Upper lobe of right lung (tissue), 1 donor: ENCODE data around the gene VMAC. TPM values are rescaled to one million over a fixed set of nuclear protein-coding genes. Genes with fewer than 3 reads are reported as not detected.
A peak's percentile ranks its signal among the peaks of the same experiment; 100 is the strongest.

Experiments
- ATAC-seq: fragments of 200-7000 bp; cut with Tn5 transposase; one replicate; pipeline ENCODE4 v1.9.1; 2020; ENCODE audit warnings: mild to moderate bottlenecking, moderate library complexity
- DNase-seq: peaks from one replicate; pipeline ENCODE4 v3.0.0-alpha.2; 2020
- H3K27ac ChIP-seq: fragments of 200-600 bp; one replicate; pipeline ENCODE4 v1.8.0; 2022
- H3K27me3 ChIP-seq: fragments of 200-600 bp; one replicate; pipeline ENCODE4 v1.8.0; 2022; ENCODE audit warnings: mild to moderate bottlenecking
- H3K36me3 ChIP-seq: fragments of 200-600 bp; one replicate; pipeline ENCODE4 v1.8.0; 2022
- H3K4me1 ChIP-seq: fragments of 200-600 bp; one replicate; pipeline ENCODE4 v1.8.0; 2022
- H3K4me3 ChIP-seq: fragments of 200-600 bp; one replicate; pipeline ENCODE4 v1.8.0; 2022; ENCODE audit warnings: mild to moderate bottlenecking
- H3K9me3 ChIP-seq: fragments of 200-600 bp; one replicate; pipeline ENCODE4 v1.8.0; 2022
- intact Hi-C: fragments of 100-400 bp; cut with DNase I; formaldehyde crosslinking; loops from one replicate; pipeline ENCODE4 v1.11.0; 2022
- total RNA-seq: library from RNA; stranded (reverse); fragmentation: NEBNext Ultra II Directional; extraction: Animal tissue kit (Norgen Biotek cat#: 25700); gene quantifications from one replicate; pipeline ENCODE4 v1.2.1, GENCODE V29; 2021
- TF ChIP-seq, protein P1 (sequence below): fragments of 200-600 bp; IDR thresholded peaks from one replicate; pipeline ENCODE4 v1.8.0; 2022; ENCODE audit warnings: antibody characterized with exemption
- donor health status: DM: no; HTN: yes; CAD: no; lungs with severe emphysema.

VMAC gene
- total RNA-seq, 1 donor from 2014 or later, result 6.8 TPM

DNA sequence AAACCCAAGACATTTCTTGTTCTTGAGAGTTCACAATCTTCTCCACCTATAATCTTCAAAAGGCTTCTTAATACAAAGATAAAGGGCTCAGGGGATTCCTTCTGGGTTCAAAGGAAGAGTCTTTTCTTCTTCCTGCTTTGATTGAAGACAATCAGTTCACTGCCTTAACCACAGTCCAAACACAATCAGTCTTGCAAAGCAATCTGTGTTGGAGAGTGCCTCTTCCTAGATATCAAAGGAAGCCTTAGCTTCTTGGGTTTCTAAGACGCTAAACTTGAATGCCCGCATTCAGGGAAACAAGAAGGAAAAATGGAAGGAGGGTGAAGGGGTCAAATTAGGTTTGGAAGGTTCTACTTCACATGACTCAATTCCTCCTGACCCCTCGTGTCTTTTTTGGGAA, 46.1 kb downstream of the VMAC start:
- intact Hi-C loops, result no loop called here
- DNase-seq, result no peak
- H3K4me3 ChIP-seq, result no peak overlapping the region
- peaks cover 91% of the 10 kb centered on the region for H3K4me1 ChIP-seq
- no peak overlapping the region for H3K27ac ChIP-seq
- H3K9me3 ChIP-seq, result no peaks in the 10 kb centered on the region
- no peaks in the 10 kb centered on the region for H3K27me3 ChIP-seq
- H3K36me3 ChIP-seq, result no peaks in the 10 kb centered on the region
- ATAC-seq, result no peak
- TF ChIP-seq, protein P1, sequence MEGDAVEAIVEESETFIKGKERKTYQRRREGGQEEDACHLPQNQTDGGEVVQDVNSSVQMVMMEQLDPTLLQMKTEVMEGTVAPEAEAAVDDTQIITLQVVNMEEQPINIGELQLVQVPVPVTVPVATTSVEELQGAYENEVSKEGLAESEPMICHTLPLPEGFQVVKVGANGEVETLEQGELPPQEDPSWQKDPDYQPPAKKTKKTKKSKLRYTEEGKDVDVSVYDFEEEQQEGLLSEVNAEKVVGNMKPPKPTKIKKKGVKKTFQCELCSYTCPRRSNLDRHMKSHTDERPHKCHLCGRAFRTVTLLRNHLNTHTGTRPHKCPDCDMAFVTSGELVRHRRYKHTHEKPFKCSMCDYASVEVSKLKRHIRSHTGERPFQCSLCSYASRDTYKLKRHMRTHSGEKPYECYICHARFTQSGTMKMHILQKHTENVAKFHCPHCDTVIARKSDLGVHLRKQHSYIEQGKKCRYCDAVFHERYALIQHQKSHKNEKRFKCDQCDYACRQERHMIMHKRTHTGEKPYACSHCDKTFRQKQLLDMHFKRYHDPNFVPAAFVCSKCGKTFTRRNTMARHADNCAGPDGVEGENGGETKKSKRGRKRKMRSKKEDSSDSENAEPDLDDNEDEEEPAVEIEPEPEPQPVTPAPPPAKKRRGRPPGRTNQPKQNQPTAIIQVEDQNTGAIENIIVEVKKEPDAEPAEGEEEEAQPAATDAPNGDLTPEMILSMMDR, result no peak

DNA sequence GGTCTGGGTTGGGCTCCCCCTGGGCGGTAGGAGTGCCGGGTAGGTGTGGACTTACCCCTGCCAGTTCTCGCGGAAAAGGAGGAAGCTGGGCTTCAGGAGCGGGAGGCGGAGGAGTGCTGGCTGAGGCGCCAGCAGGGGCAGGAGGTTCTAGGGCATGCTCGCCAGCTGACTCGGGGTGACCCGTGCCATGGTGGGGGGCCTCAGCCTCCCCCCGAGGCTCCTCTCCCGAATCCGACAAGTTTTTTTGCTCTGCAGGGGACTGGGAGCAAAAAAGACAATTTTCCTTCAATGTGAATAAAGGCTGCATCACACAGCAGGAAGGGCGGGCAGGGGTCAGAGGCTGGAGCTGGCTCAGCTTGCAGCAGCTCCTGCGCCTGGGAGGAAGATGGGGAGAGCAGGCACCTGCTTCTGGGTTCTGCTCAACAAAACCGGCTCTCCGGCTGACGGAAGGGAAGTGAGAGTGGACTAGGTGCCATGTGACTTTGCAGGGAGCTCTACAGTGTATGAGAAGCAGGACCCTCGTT, 46.7 kb downstream of the VMAC start:
- intact Hi-C loops, result no loop called here
- H3K27ac ChIP-seq, result no peak overlapping the region
- TF ChIP-seq, protein P1, result no peak
- H3K36me3 ChIP-seq, result no peaks in the 10 kb centered on the region
- H3K9me3 ChIP-seq, result no peaks in the 10 kb centered on the region
- no peak overlapping the region for H3K4me3 ChIP-seq
- H3K4me1 ChIP-seq, result peaks cover 91% of the 10 kb centered on the region
- ATAC-seq, result peak; percentile 37
- DNase-seq, result peak; percentile 75
- no peaks in the 10 kb centered on the region for H3K27me3 ChIP-seq

DNA sequence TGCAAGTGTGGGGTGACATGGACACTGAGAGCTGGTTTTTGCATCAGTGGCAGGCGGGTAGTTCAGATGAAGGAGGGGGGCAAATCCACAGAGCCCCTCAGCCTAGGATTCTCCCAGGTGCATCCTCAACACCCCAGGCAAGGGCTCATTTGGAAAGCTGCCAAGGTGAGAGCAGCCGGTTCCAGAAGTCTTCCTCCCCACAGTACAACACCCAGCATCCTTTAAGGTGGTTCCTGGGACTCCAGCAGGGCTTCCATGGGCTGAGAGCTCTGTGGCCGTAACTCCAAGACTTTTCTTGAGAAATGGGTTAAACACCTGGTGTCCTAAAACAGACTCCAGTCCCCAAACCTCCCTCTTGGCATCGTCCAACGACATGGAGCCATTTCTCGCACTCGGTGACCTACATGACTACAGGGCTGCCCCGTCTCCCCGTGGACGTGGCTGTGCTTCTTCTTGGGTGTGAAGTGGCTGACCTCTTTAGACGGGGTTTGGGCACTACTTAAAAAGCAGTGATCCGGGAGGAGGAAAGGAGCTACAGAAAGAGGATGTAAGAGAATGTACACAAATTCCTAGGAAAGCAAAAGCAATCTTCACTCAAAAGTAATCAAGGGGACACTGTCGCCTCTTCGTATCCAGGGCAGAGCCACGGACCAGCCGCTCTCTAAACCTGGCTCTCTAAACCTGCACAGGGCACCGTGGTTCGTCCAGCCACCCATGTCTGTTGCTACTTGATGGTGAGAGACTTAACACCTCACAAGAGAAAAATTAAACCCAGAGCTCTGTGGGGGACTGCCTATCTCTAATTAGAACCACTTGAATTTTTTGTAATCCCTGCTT, 47.7 kb downstream of the VMAC start:
- DNase-seq (no peak), ATAC-seq (no peak)
- TF ChIP-seq, protein P1, result no peak
- no peaks in the 10 kb centered on the region for H3K36me3 ChIP-seq
- no peaks in the 10 kb centered on the region for H3K9me3 ChIP-seq
- peak overlapping the region; percentile 52 for H3K27ac ChIP-seq
- H3K4me3 ChIP-seq, result no peak overlapping the region
- H3K4me1 ChIP-seq, result peaks cover 81% of the 10 kb centered on the region
- intact Hi-C loops, result no loop called here
- no peaks in the 10 kb centered on the region for H3K27me3 ChIP-seq

DNA sequence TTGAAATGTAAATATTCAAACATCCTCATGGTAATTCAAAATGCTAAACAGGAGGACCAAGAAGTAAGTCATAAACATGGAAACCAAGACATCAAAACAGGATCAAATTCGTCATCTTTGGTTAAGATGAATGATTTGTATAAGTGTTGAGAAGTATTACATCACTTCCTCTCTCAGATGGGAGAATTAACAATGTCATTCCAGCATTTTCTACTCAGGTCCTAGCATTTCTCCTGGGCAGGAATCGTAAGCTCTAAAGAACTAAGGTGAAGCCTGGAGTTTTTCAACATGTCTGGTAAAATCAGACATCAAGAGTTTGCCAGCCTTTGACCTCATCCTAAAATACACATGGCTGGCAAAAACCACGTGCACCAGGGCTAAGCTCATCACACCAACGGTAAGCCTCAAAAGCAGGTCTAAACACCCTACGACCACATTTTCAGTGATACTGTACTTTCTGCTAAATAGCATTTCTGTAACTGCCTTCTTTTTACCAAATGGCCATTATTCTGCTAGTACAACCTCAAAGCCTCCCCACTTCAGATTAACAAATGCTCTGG, 48.4 kb downstream of the VMAC start:
- intact Hi-C loops, result no loop called here
- ATAC-seq, result no peak
- Histone ChIP-seq H3K9me3 (no peaks in the 10 kb centered on the region), H3K27me3 (no peaks in the 10 kb centered on the region), H3K4me1 (peaks cover 74% of the 10 kb centered on the region), H3K27ac (peak overlapping the region; percentile 52), H3K36me3 (peaks cover 2% of the 10 kb centered on the region), H3K4me3 (no peak overlapping the region)
- DNase-seq, result no peak
- TF ChIP-seq, protein P1, result no peak

DNA sequence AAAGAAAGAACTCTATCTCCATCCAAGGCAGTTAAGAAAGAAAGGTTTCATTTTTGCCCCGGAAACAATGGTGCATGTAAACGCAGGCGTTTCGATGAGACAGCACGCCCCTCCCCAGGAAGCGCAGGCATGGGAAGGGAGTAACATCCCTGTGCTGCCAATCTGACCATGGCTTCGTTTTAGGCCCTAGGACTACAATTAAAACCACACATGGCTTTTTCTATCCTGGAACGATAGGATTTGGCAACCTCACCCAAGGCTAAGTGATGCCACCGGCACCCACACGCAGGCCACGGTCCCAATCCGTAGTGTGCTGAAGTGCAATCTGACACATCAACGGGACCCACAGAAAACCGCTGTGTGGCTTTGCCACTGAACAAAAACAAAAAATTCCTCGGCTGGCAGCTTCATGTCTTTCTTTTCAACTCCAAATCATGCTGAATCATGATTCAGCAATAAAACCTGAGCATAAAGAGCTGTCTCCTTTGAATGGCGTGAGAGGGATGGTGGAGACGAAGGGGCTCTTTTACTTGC, 49.1 kb downstream of the VMAC start:
- Histone ChIP-seq H3K27ac (peak overlapping the region; percentile 52), H3K36me3 (peaks cover 5% of the 10 kb centered on the region), H3K4me1 (peaks cover 68% of the 10 kb centered on the region), H3K27me3 (no peaks in the 10 kb centered on the region), H3K9me3 (no peaks in the 10 kb centered on the region), H3K4me3 (no peak overlapping the region)
- intact Hi-C loops, result no loop called here
- DNase-seq (no peak), ATAC-seq (no peak)
- TF ChIP-seq, protein P1, result no peak
